OCI-LY3 (cell line): ENCODE results near the gene ZNF362.

Source experiments
- H2AFZ ChIP-seq: fragments of 200-600, 300-600 bp; shearing (Covaris generic); 2 replicates; pipeline ENCODE4 v1.6.0; 2014; ENCODE audit warnings: antibody characterized with exemption, low read depth, low read length
- H3K27ac ChIP-seq: fragments of 200-600, 300-600 bp; sonication (generic); 2 replicates; pipeline ENCODE4 v1.5.1; 2014; ENCODE audit warnings: mild to moderate bottlenecking, low read length, moderate library complexity, mixed read lengths
- H3K27me3 ChIP-seq: fragments of 200-600, 300-600 bp; sonication (generic); 2 replicates; pipeline ENCODE4 v1.6.1; 2014; ENCODE audit warnings: low read depth, low read length, mixed read lengths
- H3K36me3 ChIP-seq: fragments of 200-600, 300-600 bp; sonication (generic); replicated peaks from 2 replicates; pipeline ENCODE3; 2014; ENCODE audit warnings: low read depth, low read length, mixed read lengths
- H3K4me1 ChIP-seq: fragments of 300-600, 200-600 bp; sonication (generic); 2 replicates; pipeline ENCODE4 v1.6.1; 2014; ENCODE audit warnings: low read length, mixed read lengths
- H3K4me2 ChIP-seq: fragments of 200-600, 300-600 bp; sonication (generic); 2 replicates; pipeline ENCODE4 v1.6.1; 2014; ENCODE audit warnings: low read length, mixed read lengths
- H3K4me3 ChIP-seq: fragments of 300-600, 200-600 bp; sonication (generic); 2 replicates; pipeline ENCODE4 v1.5.1; 2014; ENCODE audit warnings: antibody characterized with exemption, mild to moderate bottlenecking, low read length, moderate library complexity
- H3K79me2 ChIP-seq: fragments of 300-600, 200-600 bp; shearing (Covaris generic); 2 replicates; pipeline ENCODE4 v1.6.1; 2014; ENCODE audit warnings: mild to moderate bottlenecking, low read length, mixed read lengths
- H3K9ac ChIP-seq: fragments of 300-600, 200-600 bp; shearing (Covaris generic); 2 replicates; pipeline ENCODE4 v1.6.0; 2014; ENCODE audit warnings: mild to moderate bottlenecking, low read length, moderate library complexity
- H3K9me3 ChIP-seq: fragments of 200-600, 300-600 bp; shearing (Covaris generic); 2 replicates; pipeline ENCODE4 v1.6.1; 2014; ENCODE audit warnings: low read length, mixed read lengths; ENCODE audit not compliant: insufficient read depth
- H4K20me1 ChIP-seq: fragments of 200-600, 300-600 bp; sonication (generic); 2 replicates; pipeline ENCODE4 v1.6.1; 2016; ENCODE audit warnings: low read length, mixed read lengths; ENCODE audit not compliant: insufficient read depth
- CTCF ChIP-seq: fragments of 200-600, 300-600 bp; sonication (generic); IDR thresholded peaks from 2 replicates; pipeline ENCODE4 v1.5.1; 2014; ENCODE audit warnings: antibody characterized with exemption, low read length, low read depth
- EZH2phosphoT487 ChIP-seq: fragments of 200-600 bp; shearing (Covaris generic); IDR thresholded peaks from 2 replicates; pipeline ENCODE4 v1.6.1; 2018; ENCODE audit warnings: antibody characterized with exemption, mixed run types, low read depth

ZNF362 gene

GRCh38 chr1:33349081-33349759 is 92.9 kb downstream of the ZNF362 start:
- TF ChIP-seq EZH2phosphoT487 (no peak), CTCF (no peak)
- Histone ChIP-seq H3K36me3 (peaks cover 3% of the 10 kb centered on the region), H3K4me1 (peaks cover 13% of the 10 kb centered on the region), H3K79me2 (peaks cover 48% of the 10 kb centered on the region), H3K9ac (peak overlapping the region; percentile 81), H3K4me3 (peak overlapping the region; percentile 91), H3K9me3 (no peaks in the 10 kb centered on the region), H2AFZ (no peak overlapping the region), H3K27me3 (no peaks in the 10 kb centered on the region), H3K27ac (0 out of 2 replicates have a peak overlapping the region, but pooled peaks have one; percentile 15), H3K4me2 (peak overlapping the region; percentile 74), H4K20me1 (peaks cover 16% of the 10 kb centered on the region)

- peaks cover 13% of the 10 kb centered on the region for H3K4me1 ChIP-seq
- peaks cover 42% of the 10 kb centered on the region for H3K79me2 ChIP-seq
- peaks cover 3% of the 10 kb centered on the region for H3K36me3 ChIP-seq
- peak overlapping the region; percentile 88 for H2AFZ ChIP-seq
- peak overlapping the region; percentile 97 for H3K4me2 ChIP-seq
- peak overlapping the region; percentile 72 for H3K27ac ChIP-seq
- H4K20me1 ChIP-seq, result peaks cover 16% of the 10 kb centered on the region
- H3K4me3 ChIP-seq, result peak overlapping the region; percentile 95
- peak overlapping the region; percentile 99 for H3K9ac ChIP-seq
- H3K27me3 ChIP-seq, result no peaks in the 10 kb centered on the region
- no peak for TF ChIP-seq CTCF
- TF ChIP-seq EZH2phosphoT487, result no peak
- H3K9me3 ChIP-seq, result no peaks in the 10 kb centered on the region
Observed at GRCh38 chr1:33349778-33350610, 93.7 kb downstream of the ZNF362 start.
